Left forelimb (tissue), 1 donor: ENCODE data around the gene SPARC.
"Not testable (repeated sequence)": the region's sequence is repeated elsewhere in the genome, so short reads cannot be mapped to it uniquely, and the experiment has no call there.

Experiments
- DNase-seq: peaks from one replicate; pipeline ENCODE4 v3.0.0-alpha.2; 2018; ENCODE audit warnings: low spot score

Gene SPARC

GRCh38 chr5:151700820-151701219, 14.1 kb upstream of the SPARC start:
- DNase-seq, result no peak

GRCh38 chr5:151700296-151700695, 13.6 kb upstream of the SPARC start:
- no peak for DNase-seq

- peak; percentile 92 for DNase-seq
Observed at GRCh38 chr5:151699071-151699901, 12.6 kb upstream of the SPARC start.

- not testable (repeated sequence) for DNase-seq
Observed at GRCh38 chr5:151698081-151698480, 11.4 kb upstream of the SPARC start.

- DNase-seq, result no peak
Observed at GRCh38 chr5:151697452-151697851, 10.7 kb upstream of the SPARC start.

GRCh38 chr5:151696470-151697061, 9.9 kb upstream of the SPARC start:
- peak; percentile 91 for DNase-seq

GRCh38 chr5:151695464-151695863, 8.7 kb upstream of the SPARC start:
- DNase-seq, result no peak

GRCh38 chr5:151694035-151694485, 7.3 kb upstream of the SPARC start:
- DNase-seq, result no peak

GRCh38 chr5:151692312-151692711, 5.6 kb upstream of the SPARC start:
- DNase-seq, result no peak

- no peak for DNase-seq
Observed at GRCh38 chr5:151691706-151692105, 5.0 kb upstream of the SPARC start.

- DNase-seq, result not testable (repeated sequence)
Observed at GRCh38 chr5:151689591-151689990, 2.9 kb upstream of the SPARC start.

GRCh38 chr5:151688436-151688835, 1.7 kb upstream of the SPARC start:
- DNase-seq, result peak; percentile 34

GRCh38 chr5:151685749-151686673, 704 bp downstream of the SPARC start:
- DNase-seq, result no peak

GRCh38 chr5:151684690-151685361, 1.9 kb downstream of the SPARC start:
- peak; percentile 85 for DNase-seq

- DNase-seq, result no peak
Observed at GRCh38 chr5:151683986-151684588, 2.6 kb downstream of the SPARC start.

- DNase-seq, result no peak
Observed at GRCh38 chr5:151683444-151683843, 3.3 kb downstream of the SPARC start.

GRCh38 chr5:151682751-151683331, 3.9 kb downstream of the SPARC start:
- no peak for DNase-seq

- no peak for DNase-seq
Observed at GRCh38 chr5:151682240-151682639, 4.5 kb downstream of the SPARC start.

- DNase-seq, result no peak
Observed at GRCh38 chr5:151680944-151681427, 5.7 kb downstream of the SPARC start.

- DNase-seq, result not testable (repeated sequence)
Observed at GRCh38 chr5:151680156-151680505, 6.6 kb downstream of the SPARC start.
